Stimulated activated CD8-positive, alpha-beta memory T cell treated with anti-CD3 and anti-CD28 coated beads, Interleukin-15, amount 100 ng/mL, for 24 hours (primary cell): Measurements from ENCODE around the gene NBAS.

Source experiments
- DNase-seq: peaks from one replicate; pipeline ENCODE4 v3.0.0-alpha.2; 2020; ENCODE audit warnings: low read depth

NBAS gene

DNA sequence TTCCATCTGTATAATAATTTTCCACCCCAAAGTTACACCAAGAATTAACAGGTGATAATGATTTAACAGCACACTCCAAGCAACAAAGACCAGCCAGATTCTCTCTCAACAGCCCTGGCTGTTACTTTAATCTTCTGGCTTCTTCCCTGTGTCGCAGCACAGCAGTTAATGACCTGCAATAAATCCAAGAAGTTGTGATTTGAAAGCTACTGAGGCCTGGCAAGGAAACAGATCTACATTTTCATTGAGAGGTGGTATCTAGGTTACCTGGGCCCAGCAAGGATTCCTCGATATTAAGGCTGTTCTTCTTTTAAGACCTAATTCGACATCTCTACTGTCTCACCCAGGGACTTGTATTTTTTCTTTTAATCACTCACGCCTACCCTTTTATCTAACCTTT is 433.8 kb downstream of the NBAS start:
- DNase-seq: no peak

DNA sequence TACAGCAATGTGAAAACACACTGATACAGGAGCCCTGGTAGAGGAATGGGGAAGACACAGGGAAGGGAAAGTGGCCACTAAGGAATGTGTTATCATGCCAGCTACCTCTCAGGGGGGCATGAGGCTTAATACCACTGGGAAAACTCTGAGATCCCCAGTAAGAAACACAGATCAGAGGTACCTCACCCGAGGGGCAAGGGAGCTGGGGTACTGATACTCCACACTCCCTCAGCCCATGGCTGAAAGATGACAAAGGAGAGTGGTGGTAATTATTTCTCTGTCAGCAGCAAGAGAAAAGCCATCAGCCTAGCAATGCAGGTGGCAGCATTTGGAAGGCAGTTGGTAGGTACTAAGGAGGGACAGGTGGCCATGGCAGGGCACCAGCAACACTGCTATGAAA is 434.8 kb downstream of the NBAS start:
- no peak for DNase-seq

DNA sequence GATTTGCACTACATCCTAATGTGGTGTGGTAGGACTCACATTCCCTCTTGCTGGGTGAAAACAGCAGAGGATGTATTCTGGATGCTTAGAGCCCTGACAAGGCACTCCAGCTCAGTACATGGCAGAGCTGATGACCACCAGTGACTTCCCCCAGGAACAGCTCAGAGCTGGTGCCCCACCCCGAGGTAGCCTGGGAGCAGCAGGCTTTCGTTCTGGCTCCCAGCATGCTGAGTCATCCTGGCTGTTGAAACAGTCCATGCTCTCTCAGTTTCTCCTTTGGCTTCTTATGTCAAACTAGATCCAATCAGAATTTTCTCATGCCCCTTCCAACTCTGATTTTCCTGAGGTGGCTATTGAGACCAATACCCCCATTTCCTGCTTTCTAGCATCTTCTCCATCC is 438.2 kb downstream of the NBAS start:
- no peak for DNase-seq

DNA sequence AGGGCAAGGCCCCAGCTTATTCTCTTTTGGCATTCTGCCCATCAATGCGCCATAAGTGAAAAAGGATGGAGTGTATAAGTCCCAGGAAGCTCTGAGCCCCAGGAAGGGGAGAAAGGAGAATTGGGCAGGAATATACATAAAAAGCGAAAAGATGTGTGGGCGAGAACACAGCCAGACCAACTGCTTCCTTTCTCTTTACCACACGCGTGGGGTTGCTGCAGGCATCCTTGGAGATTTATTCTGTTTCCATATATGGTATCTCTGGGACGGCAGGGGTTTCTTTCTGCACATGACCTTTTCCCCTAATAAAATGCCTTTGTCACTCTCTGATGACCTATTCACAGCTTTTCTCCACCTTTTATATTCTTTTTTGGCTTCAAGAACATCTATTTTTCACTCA is 440.5 kb downstream of the NBAS start:
- DNase-seq: no peak

DNA sequence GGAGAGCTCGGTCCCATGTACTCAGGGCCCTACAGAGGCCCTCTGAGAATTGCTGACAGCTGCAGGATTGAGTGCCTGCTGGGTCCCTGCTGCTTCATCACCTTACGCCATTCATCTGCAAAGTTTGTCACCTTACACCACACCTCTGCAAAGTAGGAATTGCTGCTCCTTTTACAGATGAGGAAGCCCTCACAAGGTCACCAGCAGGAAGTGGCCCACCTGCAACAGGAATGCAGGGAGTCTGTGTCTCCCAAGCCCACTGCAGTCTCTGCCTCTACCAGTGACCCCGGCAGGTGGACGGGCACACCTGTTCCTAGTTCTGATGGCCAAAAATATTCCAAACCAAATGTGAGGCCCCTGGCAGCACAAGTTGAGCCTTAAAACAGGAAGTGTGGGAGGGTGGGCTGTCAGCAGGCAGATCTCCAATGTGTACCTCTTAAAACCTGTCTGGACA is 441.4 kb downstream of the NBAS start:
- DNase-seq: no peak

DNA sequence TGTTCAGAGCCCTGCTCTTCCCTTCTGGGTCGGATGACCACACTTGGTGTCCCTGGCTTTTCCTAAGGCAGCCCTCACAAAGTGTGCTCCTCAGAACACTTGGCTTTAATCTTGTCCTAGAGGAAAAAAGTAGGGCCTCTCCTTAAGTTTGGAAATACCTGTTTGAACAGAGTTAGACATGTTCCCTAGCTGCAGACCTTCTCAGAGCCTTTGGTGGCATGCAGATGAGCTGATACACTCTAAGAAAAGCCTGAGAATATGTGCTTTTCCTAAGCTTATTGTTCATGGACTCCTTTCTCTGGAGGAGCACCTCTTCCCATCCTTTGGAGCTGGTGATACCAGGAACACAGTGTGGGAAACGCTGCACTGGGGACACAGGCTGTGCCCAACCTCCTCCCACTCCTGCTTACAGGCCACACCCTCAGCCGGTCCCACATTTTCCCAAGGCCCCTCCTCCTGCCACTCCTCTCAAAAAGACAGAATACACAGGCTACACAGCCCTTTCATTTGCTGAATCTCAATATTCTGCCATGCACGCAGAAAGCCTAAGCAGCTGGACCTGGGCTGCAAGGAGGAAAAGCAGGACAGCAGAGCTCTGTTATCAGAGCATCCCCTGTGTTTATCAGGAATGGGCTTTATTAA is 443.6 kb downstream of the NBAS start:
- DNase-seq: no peak
